ENCODE results near the gene AMH.
A peak's percentile ranks its signal among the peaks of the same experiment; 100 is the strongest.

Gene AMH

DNA sequence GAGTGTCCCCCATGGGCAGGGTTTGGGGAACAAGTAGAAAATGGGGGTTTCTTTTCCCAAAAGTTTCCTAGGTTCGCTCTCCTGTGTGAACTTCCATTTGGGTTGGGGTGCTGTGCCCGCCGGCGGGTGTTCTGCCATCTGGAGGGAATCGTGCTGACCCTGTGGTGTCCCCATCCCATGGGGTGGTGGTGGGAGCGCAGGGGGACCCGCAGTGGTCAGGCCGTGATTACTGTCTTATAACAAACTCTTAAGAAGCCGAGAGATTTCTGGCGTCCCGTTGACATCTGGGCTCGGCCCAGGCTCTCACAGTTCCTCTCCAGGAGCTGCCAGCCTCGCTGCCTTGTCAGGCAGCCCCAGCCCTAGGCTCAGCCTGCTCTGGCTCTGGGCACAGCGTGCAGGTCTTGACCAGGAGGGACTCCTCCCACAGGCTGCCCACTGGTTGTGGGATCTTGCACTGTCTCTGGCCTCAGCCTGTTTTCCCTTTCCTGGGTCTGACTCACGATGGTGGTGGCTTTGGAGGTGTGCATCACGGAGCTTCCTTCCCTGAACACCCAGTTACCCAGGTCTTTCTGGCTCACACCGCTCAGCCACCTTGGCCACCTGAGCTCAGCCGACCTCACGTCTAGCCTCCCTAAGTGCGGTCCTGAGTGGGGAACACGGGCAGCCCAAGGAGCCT is 47.5 kb upstream of the AMH start:
- Histone ChIP-seq H4K8ac (ENCODE audit: low read depth, low read length) (no peak overlapping the region), H3K79me1 (ENCODE audit: low read depth, low read length) (peaks cover 29% of the 10 kb centered on the region), H4K91ac (ENCODE audit: low read depth, low read length, poor library complexity) (no peak overlapping the region), H3K27ac (replicated peaks; ENCODE audit: low read length) (no peak overlapping the region), H3K4me1 (ENCODE audit: control insufficient read depth in 2 of 2, insufficient read depth in 1 of 2, low read depth in 1 of 2, low read length in 2 of 2) (peaks cover 0 to 7% of the 10 kb centered on the region in 2 donors), H2AK5ac (ENCODE audit: low read depth, low read length) (no peak overlapping the region), H2BK15ac (ENCODE audit: low read length) (no peak overlapping the region), H3K4me3 (ENCODE audit: low read length in 2 of 2) (peak overlapping the region in 1 of 2 donors; percentile 62), H3K4me2 (ENCODE audit: insufficient read depth, low read length, poor library complexity, severe bottlenecking) (no peak overlapping the region), H3K36me3 (replicated peaks in 1 of 2; ENCODE audit: control insufficient read depth in 2 of 2, insufficient read depth in 2 of 2, low read length in 2 of 2) (peaks cover 27 to 83% of the 10 kb centered on the region in 2 donors), H3K18ac (ENCODE audit: low read length) (no peak overlapping the region), H3K4ac (ENCODE audit: low read length) (no peak overlapping the region), H2BK120ac (ENCODE audit: low read depth, low read length) (no peak overlapping the region), H3K9ac (ENCODE audit: low read depth, low read length, poor library complexity) (no peak overlapping the region), H3K9me3 (replicated peaks in 1 of 2; ENCODE audit: control insufficient read depth in 2 of 2, insufficient read depth in 1 of 2, low read depth in 1 of 2, low read length in 2 of 2) (peaks cover 0 to 3% of the 10 kb centered on the region in 2 donors), H3K23ac (ENCODE audit: low read depth, low read length, poor library complexity) (no peak overlapping the region), H2BK12ac (ENCODE audit: low read length) (no peak overlapping the region), H2AFZ (ENCODE audit: low read length) (no peak overlapping the region), H3K27me3 (ENCODE audit: control insufficient read depth in 3 of 3, insufficient read depth in 3 of 3, low read depth in 1 of 3, low read length in 3 of 3) (no peaks in the 10 kb centered on the region), H2BK5ac (ENCODE audit: low read length) (no peak overlapping the region), H3K14ac (ENCODE audit: low read length) (peak overlapping the region; percentile 50)
- DNase-seq (ENCODE audit: low spot score), result no peak
- no CpG with 5 or more reads among the region's 21 CpGs for WGBS, 2 donors (ENCODE audit: extremely low coverage in 2 of 2, insufficient read length in 2 of 2, insufficient replicate concordance in 1 of 2)

DNA sequence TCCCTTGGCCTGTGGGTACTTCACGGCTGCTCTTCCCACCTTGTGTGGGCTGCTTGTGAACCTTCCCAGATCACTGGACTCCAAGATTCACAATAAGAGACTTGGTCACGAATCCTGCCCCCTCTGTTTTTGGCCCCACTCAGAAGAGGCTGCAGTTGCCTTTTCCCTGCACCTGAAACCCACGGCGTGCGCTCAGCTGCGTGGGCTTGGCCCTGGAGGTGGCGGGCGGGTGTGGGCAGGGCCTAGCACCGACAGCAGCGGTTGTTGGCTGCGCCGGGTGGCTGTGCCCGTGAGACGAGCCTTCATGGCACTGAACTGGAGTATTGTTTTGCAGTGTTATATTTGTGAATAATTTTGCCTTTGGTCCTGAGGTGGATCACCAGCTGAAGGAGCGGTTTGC is 46.8 kb upstream of the AMH start:
- no peak overlapping the region for H3K4me3 ChIP-seq (ENCODE audit: low read length in 2 of 2)
- no peak overlapping the region for H3K4me2 ChIP-seq (ENCODE audit: insufficient read depth, low read length, poor library complexity, severe bottlenecking)
- H3K79me1 ChIP-seq (ENCODE audit: low read depth, low read length), result peaks cover 22% of the 10 kb centered on the region
- H3K18ac ChIP-seq (ENCODE audit: low read length), result no peak overlapping the region
- no peak overlapping the region for H2BK12ac ChIP-seq (ENCODE audit: low read length)
- H3K14ac ChIP-seq (ENCODE audit: low read length), result no peak overlapping the region
- peaks cover 0 to 7% of the 10 kb centered on the region in 2 donors for H3K4me1 ChIP-seq (ENCODE audit: control insufficient read depth in 2 of 2, insufficient read depth in 1 of 2, low read depth in 1 of 2, low read length in 2 of 2)
- H2AK5ac ChIP-seq (ENCODE audit: low read depth, low read length), result no peak overlapping the region
- WGBS, 2 donors (ENCODE audit: extremely low coverage in 2 of 2, insufficient read length in 2 of 2, insufficient replicate concordance in 1 of 2), result no CpG with 5 or more reads among the region's 15 CpGs
- H3K9me3 ChIP-seq (replicated peaks in 1 of 2; ENCODE audit: control insufficient read depth in 2 of 2, insufficient read depth in 1 of 2, low read depth in 1 of 2, low read length in 2 of 2), result peaks cover 0 to 3% of the 10 kb centered on the region in 2 donors
- no peak overlapping the region for H2BK15ac ChIP-seq (ENCODE audit: low read length)
- H2AFZ ChIP-seq (ENCODE audit: low read length), result no peak overlapping the region
- H2BK120ac ChIP-seq (ENCODE audit: low read depth, low read length), result no peak overlapping the region
- H2BK5ac ChIP-seq (ENCODE audit: low read length), result no peak overlapping the region
- no peak overlapping the region for H3K27ac ChIP-seq (replicated peaks; ENCODE audit: low read length)
- no peak overlapping the region for H3K4ac ChIP-seq (ENCODE audit: low read length)
- no peak overlapping the region for H4K8ac ChIP-seq (ENCODE audit: low read depth, low read length)
- DNase-seq (ENCODE audit: low spot score), result no peak
- H3K9ac ChIP-seq (ENCODE audit: low read depth, low read length, poor library complexity), result no peak overlapping the region
- no peak overlapping the region for H4K91ac ChIP-seq (ENCODE audit: low read depth, low read length, poor library complexity)
- H3K23ac ChIP-seq (ENCODE audit: low read depth, low read length, poor library complexity), result no peak overlapping the region
- H3K36me3 ChIP-seq (replicated peaks in 1 of 2; ENCODE audit: control insufficient read depth in 2 of 2, insufficient read depth in 2 of 2, low read length in 2 of 2), result peaks cover 30 to 83% of the 10 kb centered on the region in 2 donors
- no peaks in the 10 kb centered on the region for H3K27me3 ChIP-seq (ENCODE audit: control insufficient read depth in 3 of 3, insufficient read depth in 3 of 3, low read depth in 1 of 3, low read length in 3 of 3)

GRCh38 chr19:2207008-2207407 is 42.1 kb upstream of the AMH start:
- H3K4me3 ChIP-seq (ENCODE audit: low read length in 2 of 2), result no peak overlapping the region
- no peak for DNase-seq (ENCODE audit: low spot score)
- no peak overlapping the region for H4K8ac ChIP-seq (ENCODE audit: low read depth, low read length)
- no peak overlapping the region for H3K4me2 ChIP-seq (ENCODE audit: insufficient read depth, low read length, poor library complexity, severe bottlenecking)
- H3K27ac ChIP-seq (replicated peaks; ENCODE audit: low read length), result no peak overlapping the region
- H3K4me1 ChIP-seq (ENCODE audit: control insufficient read depth in 2 of 2, insufficient read depth in 1 of 2, low read depth in 1 of 2, low read length in 2 of 2), result peaks cover 0 to 9% of the 10 kb centered on the region in 2 donors
- H2AK5ac ChIP-seq (ENCODE audit: low read depth, low read length), result no peak overlapping the region
- peak overlapping the region; percentile 43 for H3K23ac ChIP-seq (ENCODE audit: low read depth, low read length, poor library complexity)
- H3K79me1 ChIP-seq (ENCODE audit: low read depth, low read length), result peaks cover 23% of the 10 kb centered on the region
- peak overlapping the region; percentile 35 for H3K18ac ChIP-seq (ENCODE audit: low read length)
- no peaks in the 10 kb centered on the region for H3K27me3 ChIP-seq (ENCODE audit: control insufficient read depth in 3 of 3, insufficient read depth in 3 of 3, low read depth in 1 of 3, low read length in 3 of 3)
- peak overlapping the region; percentile 60 for H3K9ac ChIP-seq (ENCODE audit: low read depth, low read length, poor library complexity)
- H3K36me3 ChIP-seq (replicated peaks in 1 of 2; ENCODE audit: control insufficient read depth in 2 of 2, insufficient read depth in 2 of 2, low read length in 2 of 2), result peaks cover 44 to 95% of the 10 kb centered on the region in 2 donors
- WGBS, 2 donors (ENCODE audit: extremely low coverage in 2 of 2, insufficient read length in 2 of 2, insufficient replicate concordance in 1 of 2), result no CpG with 5 or more reads among the region's 15 CpGs
- H3K4ac ChIP-seq (ENCODE audit: low read length), result no peak overlapping the region
- no peak overlapping the region for H4K91ac ChIP-seq (ENCODE audit: low read depth, low read length, poor library complexity)
- H3K14ac ChIP-seq (ENCODE audit: low read length), result no peak overlapping the region
- H2BK120ac ChIP-seq (ENCODE audit: low read depth, low read length), result no peak overlapping the region
- peak overlapping the region; percentile 59 for H2BK15ac ChIP-seq (ENCODE audit: low read length)
- H2BK12ac ChIP-seq (ENCODE audit: low read length), result no peak overlapping the region
- H2AFZ ChIP-seq (ENCODE audit: low read length), result no peak overlapping the region
- H2BK5ac ChIP-seq (ENCODE audit: low read length), result no peak overlapping the region
- H3K9me3 ChIP-seq (replicated peaks in 1 of 2; ENCODE audit: control insufficient read depth in 2 of 2, insufficient read depth in 1 of 2, low read depth in 1 of 2, low read length in 2 of 2), result peaks cover 0 to 6% of the 10 kb centered on the region in 2 donors

GRCh38 chr19:2207991-2208860 is 40.9 kb upstream of the AMH start:
- Histone ChIP-seq H3K27me3 (ENCODE audit: control insufficient read depth in 3 of 3, insufficient read depth in 3 of 3, low read depth in 1 of 3, low read length in 3 of 3) (no peaks in the 10 kb centered on the region), H3K79me1 (ENCODE audit: low read depth, low read length) (peaks cover 22% of the 10 kb centered on the region), H3K4ac (ENCODE audit: low read length) (no peak overlapping the region), H2AFZ (ENCODE audit: low read length) (no peak overlapping the region), H3K4me1 (ENCODE audit: control insufficient read depth in 2 of 2, insufficient read depth in 1 of 2, low read depth in 1 of 2, low read length in 2 of 2) (peaks cover 0 to 9% of the 10 kb centered on the region in 2 donors), H4K91ac (ENCODE audit: low read depth, low read length, poor library complexity) (peak overlapping the region; percentile 30), H3K27ac (replicated peaks; ENCODE audit: low read length) (no peak overlapping the region), H2BK5ac (ENCODE audit: low read length) (no peak overlapping the region), H4K8ac (ENCODE audit: low read depth, low read length) (peak overlapping the region; percentile 43), H2BK15ac (ENCODE audit: low read length) (no peak overlapping the region), H3K23ac (ENCODE audit: low read depth, low read length, poor library complexity) (no peak overlapping the region), H2AK5ac (ENCODE audit: low read depth, low read length) (peak overlapping the region; percentile 88), H3K9me3 (replicated peaks in 1 of 2; ENCODE audit: control insufficient read depth in 2 of 2, insufficient read depth in 1 of 2, low read depth in 1 of 2, low read length in 2 of 2) (peaks cover 0 to 6% of the 10 kb centered on the region in 2 donors), H3K4me2 (ENCODE audit: insufficient read depth, low read length, poor library complexity, severe bottlenecking) (no peak overlapping the region), H2BK12ac (ENCODE audit: low read length) (peak overlapping the region; percentile 41), H3K36me3 (replicated peaks in 1 of 2; ENCODE audit: control insufficient read depth in 2 of 2, insufficient read depth in 2 of 2, low read length in 2 of 2) (peaks cover 47 to 97% of the 10 kb centered on the region in 2 donors), H3K18ac (ENCODE audit: low read length) (peak overlapping the region; percentile 48), H3K9ac (ENCODE audit: low read depth, low read length, poor library complexity) (peak overlapping the region; percentile 4), H2BK120ac (ENCODE audit: low read depth, low read length) (no peak overlapping the region), H3K4me3 (ENCODE audit: low read length in 2 of 2) (no peak overlapping the region), H3K14ac (ENCODE audit: low read length) (no peak overlapping the region)
- DNase-seq (ENCODE audit: low spot score), result peak; percentile 40
- WGBS, 2 donors (ENCODE audit: extremely low coverage in 2 of 2, insufficient read length in 2 of 2, insufficient replicate concordance in 1 of 2), result no CpG with 5 or more reads among the region's 36 CpGs
